Osteocyte (in vitro differentiated cells): ENCODE measurements around the gene SERAC1. TPM values are rescaled to one million over a fixed set of nuclear protein-coding genes. Genes with fewer than 3 reads are reported as not detected.
"Not testable (repeated sequence)": the region's sequence is repeated elsewhere in the genome, so short reads cannot be mapped to it uniquely, and the experiment has no call there.

Experiments
- DNase-seq: peaks from one replicate; pipeline ENCODE4 v3.0.0; 2021; ENCODE audit warnings: mixed read lengths; ENCODE audit not compliant: unreplicated experiment; ENCODE audit errors: extremely low spot score
- H3K27ac Mint-ChIP-seq: one replicate; pipeline ENCODE4 v1.8.0; 2021; ENCODE audit warnings: mild to moderate bottlenecking, mixed read lengths; ENCODE audit not compliant: unreplicated experiment
- H3K27me3 Mint-ChIP-seq: one replicate; pipeline ENCODE4 v1.8.0; 2021; ENCODE audit warnings: mixed read lengths; ENCODE audit not compliant: unreplicated experiment
- H3K36me3 Mint-ChIP-seq: one replicate; pipeline ENCODE4 v1.8.0; 2021; ENCODE audit warnings: mixed read lengths; ENCODE audit not compliant: unreplicated experiment
- H3K4me1 Mint-ChIP-seq: one replicate; pipeline ENCODE4 v1.8.0; 2021; ENCODE audit warnings: mixed read lengths; ENCODE audit not compliant: unreplicated experiment
- H3K4me3 Mint-ChIP-seq: one replicate; pipeline ENCODE4 v1.8.0; 2021; ENCODE audit warnings: mild to moderate bottlenecking, moderate library complexity, mixed read lengths; ENCODE audit not compliant: unreplicated experiment
- H3K9me3 Mint-ChIP-seq: one replicate; pipeline ENCODE4 v1.8.0; 2021; ENCODE audit warnings: mixed read lengths; ENCODE audit not compliant: unreplicated experiment
- CTCF ChIP-seq: fragments of 200-600 bp; sonication (generic); IDR thresholded peaks from 2 replicates; pipeline ENCODE4 v1.5.0; 2021; ENCODE audit warnings: antibody characterized with exemption, mild to moderate bottlenecking, moderate library complexity
- long read RNA-seq: library from polyadenylated mRNA; unstranded; transcript quantifications from one replicate; pipeline ENCODE4 v2.0.0, GENCODE V29; 2021
- total RNA-seq: library from RNA; stranded (reverse); gene quantifications from 2 replicates; pipeline ENCODE4 v1.2.1, GENCODE V29; 2021

Gene SERAC1
- total RNA-seq = 10.3 and 10.7 TPM in 2 replicates
- long read RNA-seq, transcript SERAC1-202 (17 exons, 3,940 nt) = major isoform, 19 of 35 reads
- long read RNA-seq, transcript SERAC1-209 (15 exons, 2,022 nt) = minor isoform, 6 of 35 reads
- long read RNA-seq, partial matches to known transcripts = 2 of 35 reads
- long read RNA-seq, other reads (novel, unspliced or antisense) = 6 of 35 reads

GRCh38 chr6:158168040-158168289 is at the start of gene SERAC1:
SERAC1 (minus strand) TSS chr6:158168262; CDS start chr6:158158363, 9,899 bp downstream.
- Mint-ChIP-seq H3K9me3 (no peaks in the 10 kb centered on the region), H3K4me1 (peaks cover 38% of the 10 kb centered on the region), H3K36me3 (peaks cover 13% of the 10 kb centered on the region), H3K4me3 (peak within 1 kb of the TSS; percentile 92), H3K27ac (peak within 1 kb of the TSS; percentile 97), H3K27me3 (no peaks in the 10 kb centered on the region)
- TF ChIP-seq CTCF = no peak
- no peak for DNase-seq

- Mint-ChIP-seq H3K36me3 (no peaks in the 10 kb centered on the region), H3K27ac (no peak overlapping the region), H3K9me3 (no peaks in the 10 kb centered on the region), H3K4me3 (no peak overlapping the region), H3K27me3 (no peaks in the 10 kb centered on the region), H3K4me1 (peaks cover 10% of the 10 kb centered on the region)
- no peak for DNase-seq
- TF ChIP-seq CTCF = peak; percentile 82
Observed at GRCh38 chr6:158213925-158214674, 46.0 kb upstream of the SERAC1 start.

- Mint-ChIP-seq H3K9me3 (no peaks in the 10 kb centered on the region), H3K4me3 (no peak overlapping the region), H3K27me3 (no peaks in the 10 kb centered on the region), H3K4me1 (peaks cover 25% of the 10 kb centered on the region), H3K27ac (peak overlapping the region; percentile 93), H3K36me3 (no peaks in the 10 kb centered on the region)
- no peak for DNase-seq
- TF ChIP-seq CTCF = no peak
Observed at GRCh38 chr6:158211273-158212055, 43.4 kb upstream of the SERAC1 start.

- not testable (repeated sequence) for H3K9me3 Mint-ChIP-seq, H3K36me3 Mint-ChIP-seq, DNase-seq, H3K27me3 Mint-ChIP-seq, H3K27ac Mint-ChIP-seq, H3K4me3 Mint-ChIP-seq
- peaks cover 28% of the 10 kb centered on the region for H3K4me1 Mint-ChIP-seq
Observed at GRCh38 chr6:158209582-158210333, 41.7 kb upstream of the SERAC1 start.

GRCh38 chr6:158208226-158209030 is 40.4 kb upstream of the SERAC1 start:
- not testable (repeated sequence) for DNase-seq, H3K9me3 Mint-ChIP-seq, H3K27ac Mint-ChIP-seq, H3K27me3 Mint-ChIP-seq, H3K36me3 Mint-ChIP-seq, H3K4me3 Mint-ChIP-seq
- H3K4me1 Mint-ChIP-seq = peaks cover 28% of the 10 kb centered on the region
